Measurements from ENCODE around the gene LRRC74B.

LRRC74B gene

DNA sequence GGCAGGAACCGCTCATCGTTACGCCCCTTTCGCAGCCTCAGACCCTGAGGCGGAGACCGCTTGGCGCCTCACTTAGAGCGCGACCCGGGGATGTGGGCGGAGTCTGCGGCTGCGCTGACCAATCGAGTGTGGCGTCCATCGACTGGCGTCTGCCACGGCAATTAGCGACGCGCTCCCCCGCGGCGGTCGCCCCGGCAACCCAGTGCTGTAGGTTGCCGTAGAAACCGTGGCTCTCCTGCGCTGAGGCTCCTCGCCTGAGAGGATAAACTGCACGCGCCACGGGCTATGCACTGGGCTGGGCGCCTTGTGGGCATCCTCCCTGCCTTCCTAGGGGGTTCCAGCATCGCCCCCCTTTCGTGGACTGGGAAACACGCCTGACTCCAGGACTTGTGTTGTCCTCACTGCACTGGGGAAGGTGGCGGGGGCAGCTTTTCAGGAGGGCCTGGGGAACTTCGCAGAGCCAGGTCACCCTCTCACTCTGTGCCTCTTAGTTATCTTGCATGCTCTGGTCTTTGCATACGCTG lies 31.5 kb upstream of the LRRC74B start:
- Histone ChIP-seq H3K4me3 (ENCODE audit: low read length in 2 of 2) (peak overlapping the region; percentile 65 to 70), H3K27ac (ENCODE audit: low read depth in 2 of 2, low read length in 2 of 2) (peak overlapping the region; percentile 36 to 56), H3K9me3 (ENCODE audit: control insufficient read depth in 2 of 2, low read length in 2 of 2) (no peaks in the 10 kb centered on the region), H3K9ac (ENCODE audit: low read depth in 1 of 2, low read length in 2 of 2) (peak overlapping the region; percentile 8 to 57), H3K27me3 (ENCODE audit: control insufficient read depth in 2 of 2, insufficient read depth in 2 of 2, low read length in 2 of 2) (no peaks in the 10 kb centered on the region), H3K36me3 (ENCODE audit: control insufficient read depth in 2 of 2, insufficient read depth in 2 of 2, low read length in 2 of 2) (no peaks in the 10 kb centered on the region), H3K4me1 (ENCODE audit: control insufficient read depth in 2 of 2, insufficient read depth in 2 of 2, low read length in 2 of 2) (peaks cover 18 to 19% of the 10 kb centered on the region in 2 donors)

DNA sequence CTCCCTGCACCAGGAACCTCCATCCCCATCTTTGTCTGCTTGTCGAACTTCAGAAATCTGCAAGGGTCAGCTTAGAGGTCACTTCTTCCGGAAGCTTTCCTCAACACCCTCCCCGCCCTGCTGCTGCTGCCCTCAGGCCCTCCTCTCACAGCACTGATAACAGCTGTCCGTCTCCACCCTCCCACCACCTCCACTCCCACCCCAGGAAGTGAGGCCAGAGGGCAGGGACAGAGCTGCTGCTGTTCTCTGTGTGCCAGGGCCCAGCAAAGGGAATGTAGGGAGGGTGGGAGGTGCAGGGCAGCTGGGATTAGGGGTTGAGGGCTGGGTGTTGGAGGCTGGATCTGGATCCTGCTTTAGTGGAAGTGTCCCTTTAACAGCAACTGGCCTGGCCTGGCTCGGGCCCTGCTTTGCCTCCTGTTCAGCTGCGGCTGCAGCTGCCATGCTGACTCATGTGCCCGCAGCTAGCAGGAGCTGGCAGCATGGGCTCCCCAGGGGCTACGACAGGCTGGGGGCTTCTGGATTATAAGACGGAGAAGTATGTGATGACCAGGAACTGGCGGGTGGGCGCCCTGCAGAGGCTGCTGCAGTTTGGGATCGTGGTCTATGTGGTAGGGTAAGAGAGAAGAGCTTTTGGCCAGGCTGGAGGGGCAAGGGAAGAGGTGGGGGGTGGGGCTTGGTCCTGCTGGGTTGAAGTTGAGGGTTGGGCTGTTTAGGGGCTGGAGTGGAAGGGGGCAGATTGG lies 30.9 kb upstream of the LRRC74B start, which contains the start of gene P2RX6:
P2RX6 (plus strand) TSS at position 440 of the 740 bp plus-strand sequence; CDS start at position 450, 10 bp downstream.
- no peaks in the 10 kb centered on the region for H3K9me3 ChIP-seq (ENCODE audit: control insufficient read depth in 2 of 2, low read length in 2 of 2)
- peak within 1 kb of the TSS; percentile 65 to 70 for H3K4me3 ChIP-seq (ENCODE audit: low read length in 2 of 2)
- no peaks in the 10 kb centered on the region for H3K36me3 ChIP-seq (ENCODE audit: control insufficient read depth in 2 of 2, insufficient read depth in 2 of 2, low read length in 2 of 2)
- H3K27me3 ChIP-seq (ENCODE audit: control insufficient read depth in 2 of 2, insufficient read depth in 2 of 2, low read length in 2 of 2): no peaks in the 10 kb centered on the region
- peaks cover 18 to 19% of the 10 kb centered on the region in 2 donors for H3K4me1 ChIP-seq (ENCODE audit: control insufficient read depth in 2 of 2, insufficient read depth in 2 of 2, low read length in 2 of 2)
- peak within 1 kb of the TSS; percentile 8 to 57 for H3K9ac ChIP-seq (ENCODE audit: low read depth in 1 of 2, low read length in 2 of 2)
- H3K27ac ChIP-seq (ENCODE audit: low read depth in 2 of 2, low read length in 2 of 2): peak within 1 kb of the TSS; percentile 36 to 56

GRCh38 chr22:21015466-21016006 lies 30.2 kb upstream of the LRRC74B start:
- Histone ChIP-seq H3K27me3 (ENCODE audit: control insufficient read depth in 2 of 2, insufficient read depth in 2 of 2, low read length in 2 of 2) (no peaks in the 10 kb centered on the region), H3K9me3 (ENCODE audit: control insufficient read depth in 2 of 2, low read length in 2 of 2) (no peaks in the 10 kb centered on the region), H3K4me3 (ENCODE audit: low read length in 2 of 2) (no peak overlapping the region), H3K4me1 (ENCODE audit: control insufficient read depth in 2 of 2, insufficient read depth in 2 of 2, low read length in 2 of 2) (peaks cover 18 to 19% of the 10 kb centered on the region in 2 donors), H3K9ac (ENCODE audit: low read depth in 1 of 2, low read length in 2 of 2) (no peak overlapping the region), H3K27ac (ENCODE audit: low read depth in 2 of 2, low read length in 2 of 2) (peak overlapping the region in 1 of 2 donors; percentile 56), H3K36me3 (ENCODE audit: control insufficient read depth in 2 of 2, insufficient read depth in 2 of 2, low read length in 2 of 2) (no peaks in the 10 kb centered on the region)

DNA sequence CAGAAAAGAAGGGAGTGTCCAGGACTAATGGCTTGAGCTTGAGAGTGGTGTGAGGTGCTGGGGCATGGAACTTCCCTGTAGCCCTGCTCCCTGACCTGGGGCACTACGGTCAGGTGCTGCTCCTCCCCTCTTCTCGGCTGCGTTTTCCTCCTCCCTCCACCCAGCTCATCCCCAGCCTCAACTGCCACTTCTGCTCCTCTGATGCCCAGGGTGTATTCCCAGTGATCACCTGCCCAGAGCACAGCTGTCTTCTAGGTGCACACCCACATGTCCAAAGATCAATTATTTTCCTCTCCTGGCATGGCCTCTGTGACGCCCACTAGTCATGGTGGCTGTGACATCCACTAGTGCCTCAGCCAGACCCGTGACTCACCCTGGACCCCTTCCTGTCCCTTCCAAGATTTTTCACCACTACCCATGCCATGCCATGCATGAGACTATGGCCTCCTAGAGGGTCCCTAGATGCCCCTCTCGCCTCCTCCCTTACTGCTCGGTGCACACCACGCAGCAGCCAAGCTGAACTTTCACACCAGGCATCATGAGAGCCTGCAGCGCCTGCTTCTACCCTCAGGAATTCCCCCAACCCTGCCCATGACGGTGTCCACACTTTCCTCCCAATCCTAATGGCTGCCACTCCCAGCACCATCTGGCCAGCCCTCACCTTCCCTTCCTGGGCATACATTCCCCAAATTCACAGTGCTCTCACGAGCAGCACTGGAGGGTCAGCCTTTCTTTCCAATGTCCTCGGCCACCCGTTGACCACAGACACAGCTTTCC lies 28.9 kb upstream of the LRRC74B start:
- no peaks in the 10 kb centered on the region for H3K9me3 ChIP-seq (ENCODE audit: control insufficient read depth in 2 of 2, low read length in 2 of 2)
- no peak overlapping the region for H3K9ac ChIP-seq (ENCODE audit: low read depth in 1 of 2, low read length in 2 of 2)
- H3K4me1 ChIP-seq (ENCODE audit: control insufficient read depth in 2 of 2, insufficient read depth in 2 of 2, low read length in 2 of 2): peaks cover 18 to 19% of the 10 kb centered on the region in 2 donors
- no peaks in the 10 kb centered on the region for H3K27me3 ChIP-seq (ENCODE audit: control insufficient read depth in 2 of 2, insufficient read depth in 2 of 2, low read length in 2 of 2)
- no peak overlapping the region for H3K27ac ChIP-seq (ENCODE audit: low read depth in 2 of 2, low read length in 2 of 2)
- no peaks in the 10 kb centered on the region for H3K36me3 ChIP-seq (ENCODE audit: control insufficient read depth in 2 of 2, insufficient read depth in 2 of 2, low read length in 2 of 2)
- H3K4me3 ChIP-seq (ENCODE audit: low read length in 2 of 2): no peak overlapping the region

GRCh38 chr22:21018314-21018713 lies 27.4 kb upstream of the LRRC74B start:
- H3K4me1 ChIP-seq (ENCODE audit: control insufficient read depth in 2 of 2, insufficient read depth in 2 of 2, low read length in 2 of 2): peaks cover 18 to 19% of the 10 kb centered on the region in 2 donors
- H3K36me3 ChIP-seq (ENCODE audit: control insufficient read depth in 2 of 2, insufficient read depth in 2 of 2, low read length in 2 of 2): no peaks in the 10 kb centered on the region
- no peaks in the 10 kb centered on the region for H3K9me3 ChIP-seq (ENCODE audit: control insufficient read depth in 2 of 2, low read length in 2 of 2)
- H3K9ac ChIP-seq (ENCODE audit: low read depth in 1 of 2, low read length in 2 of 2): no peak overlapping the region
- no peak overlapping the region for H3K27ac ChIP-seq (ENCODE audit: low read depth in 2 of 2, low read length in 2 of 2)
- H3K4me3 ChIP-seq (ENCODE audit: low read length in 2 of 2): no peak overlapping the region
- H3K27me3 ChIP-seq (ENCODE audit: control insufficient read depth in 2 of 2, insufficient read depth in 2 of 2, low read length in 2 of 2): no peaks in the 10 kb centered on the region

GRCh38 chr22:21020802-21021429 lies 24.8 kb upstream of the LRRC74B start:
- H3K4me3 ChIP-seq (ENCODE audit: low read length in 2 of 2): no peak overlapping the region
- H3K9me3 ChIP-seq (ENCODE audit: control insufficient read depth in 2 of 2, low read length in 2 of 2): no peaks in the 10 kb centered on the region
- no peaks in the 10 kb centered on the region for H3K36me3 ChIP-seq (ENCODE audit: control insufficient read depth in 2 of 2, insufficient read depth in 2 of 2, low read length in 2 of 2)
- H3K27me3 ChIP-seq (ENCODE audit: control insufficient read depth in 2 of 2, insufficient read depth in 2 of 2, low read length in 2 of 2): no peaks in the 10 kb centered on the region
- H3K4me1 ChIP-seq (ENCODE audit: control insufficient read depth in 2 of 2, insufficient read depth in 2 of 2, low read length in 2 of 2): peaks cover 0 to 5% of the 10 kb centered on the region in 2 donors
- H3K9ac ChIP-seq (ENCODE audit: low read depth in 1 of 2, low read length in 2 of 2): no peak overlapping the region
- H3K27ac ChIP-seq (ENCODE audit: low read depth in 2 of 2, low read length in 2 of 2): no peak overlapping the region

GRCh38 chr22:21022507-21022906 lies 23.2 kb upstream of the LRRC74B start:
- no peaks in the 10 kb centered on the region for H3K4me1 ChIP-seq (ENCODE audit: control insufficient read depth in 2 of 2, insufficient read depth in 2 of 2, low read length in 2 of 2)

GRCh38 chr22:21022955-21023614 lies 22.7 kb upstream of the LRRC74B start:
- Histone ChIP-seq H3K27ac (ENCODE audit: low read depth in 2 of 2, low read length in 2 of 2) (no peak overlapping the region), H3K27me3 (ENCODE audit: control insufficient read depth in 2 of 2, insufficient read depth in 2 of 2, low read length in 2 of 2) (no peaks in the 10 kb centered on the region), H3K4me1 (ENCODE audit: control insufficient read depth in 2 of 2, insufficient read depth in 2 of 2, low read length in 2 of 2) (no peaks in the 10 kb centered on the region), H3K36me3 (ENCODE audit: control insufficient read depth in 2 of 2, insufficient read depth in 2 of 2, low read length in 2 of 2) (no peaks in the 10 kb centered on the region), H3K9me3 (ENCODE audit: control insufficient read depth in 2 of 2, low read length in 2 of 2) (no peaks in the 10 kb centered on the region), H3K9ac (ENCODE audit: low read depth in 1 of 2, low read length in 2 of 2) (no peak overlapping the region), H3K4me3 (ENCODE audit: low read length in 2 of 2) (no peak overlapping the region)

More at GRCh38 chr22:21022507-21022906, 23.2 kb upstream of the LRRC74B start:
- Histone ChIP-seq H3K36me3 (ENCODE audit: control insufficient read depth in 2 of 2, insufficient read depth in 2 of 2, low read length in 2 of 2) (no peaks in the 10 kb centered on the region), H3K27me3 (ENCODE audit: control insufficient read depth in 2 of 2, insufficient read depth in 2 of 2, low read length in 2 of 2) (no peaks in the 10 kb centered on the region), H3K4me3 (ENCODE audit: low read length in 2 of 2) (no peak overlapping the region), H3K9me3 (ENCODE audit: control insufficient read depth in 2 of 2, low read length in 2 of 2) (no peaks in the 10 kb centered on the region), H3K9ac (ENCODE audit: low read depth in 1 of 2, low read length in 2 of 2) (no peak overlapping the region), H3K27ac (ENCODE audit: low read depth in 2 of 2, low read length in 2 of 2) (no peak overlapping the region)

DNA sequence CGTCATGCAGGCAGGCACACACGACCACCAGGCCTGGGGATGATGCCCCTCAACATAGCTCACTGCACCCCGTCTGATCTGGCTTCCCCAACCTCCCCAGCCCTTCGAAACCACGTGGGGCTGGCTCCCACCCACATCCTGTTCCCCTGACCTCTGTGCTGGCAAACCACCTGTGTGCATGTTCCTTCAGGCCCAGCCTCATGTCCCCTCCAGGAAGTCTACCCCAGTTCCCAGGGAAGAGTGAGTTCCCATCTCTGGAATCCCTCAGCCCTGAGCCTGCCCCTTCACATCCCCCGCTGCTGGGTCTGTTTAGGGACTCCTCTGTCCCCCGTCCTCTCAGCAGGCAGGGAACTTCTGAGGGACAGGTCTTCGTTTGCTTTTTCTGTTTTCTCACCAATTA lies 20.5 kb upstream of the LRRC74B start:
- Histone ChIP-seq H3K27me3 (ENCODE audit: control insufficient read depth in 2 of 2, insufficient read depth in 2 of 2, low read length in 2 of 2) (no peaks in the 10 kb centered on the region), H3K9me3 (ENCODE audit: control insufficient read depth in 2 of 2, low read length in 2 of 2) (no peaks in the 10 kb centered on the region), H3K9ac (ENCODE audit: low read depth in 1 of 2, low read length in 2 of 2) (no peak overlapping the region), H3K4me1 (ENCODE audit: control insufficient read depth in 2 of 2, insufficient read depth in 2 of 2, low read length in 2 of 2) (no peaks in the 10 kb centered on the region), H3K4me3 (ENCODE audit: low read length in 2 of 2) (no peak overlapping the region), H3K27ac (ENCODE audit: low read depth in 2 of 2, low read length in 2 of 2) (no peak overlapping the region), H3K36me3 (ENCODE audit: control insufficient read depth in 2 of 2, insufficient read depth in 2 of 2, low read length in 2 of 2) (no peaks in the 10 kb centered on the region)
